ENCODE results near the gene DUSP16. TPM values are rescaled to one million over a fixed set of nuclear protein-coding genes. Genes with fewer than 3 reads are reported as not detected.

The DUSP16 gene
- polyA plus RNA-seq, 1 donor from 2014 or later: 42.5 TPM

- no peak overlapping the region for H3K27ac ChIP-seq (ENCODE audit: low read length)
Measured at GRCh38 chr12:12492547-12492946, 70.1 kb downstream of the DUSP16 start.

GRCh38 chr12:12491606-12492005, 71.1 kb downstream of the DUSP16 start:
- Histone ChIP-seq H3K4me3 (ENCODE audit: low read length) (no peak overlapping the region), H3K27me3 (ENCODE audit: insufficient read depth, low read depth, low read length) (no peaks in the 10 kb centered on the region), H3K9me3 (ENCODE audit: low read length) (no peaks in the 10 kb centered on the region), H3K27ac (ENCODE audit: low read length) (no peak overlapping the region), H3K36me3 (ENCODE audit: insufficient read depth, low read length) (no peaks in the 10 kb centered on the region), H3K79me2 (replicated peaks; ENCODE audit: insufficient read depth, low read length) (no peaks in the 10 kb centered on the region), H3F3A (ENCODE audit: insufficient read depth, low read length, poor library complexity, severe bottlenecking) (no peaks in the 10 kb centered on the region), H2AFZ (ENCODE audit: low read depth, low read length) (no peak overlapping the region), H3K4me2 (ENCODE audit: low read length) (no peak overlapping the region), H3K9ac (ENCODE audit: low read length) (no peak overlapping the region), H4K20me1 (ENCODE audit: insufficient read depth) (no peaks in the 10 kb centered on the region), H3K9me2 (ENCODE audit: insufficient read depth, low read length) (no peaks in the 10 kb centered on the region)
- TF ChIP-seq TAF1 (IDR thresholded peaks at IDR 0.05; ENCODE audit: low read depth) (no peak), REST (IDR thresholded peaks at IDR 0.05; ENCODE audit: borderline replicate concordance) (no peak), CTCF (IDR thresholded peaks at IDR 0.05; ENCODE audit: poor library complexity, severe bottlenecking) (no peak), EP300 (conservative IDR thresholded peaks at IDR 0.05; ENCODE audit: poor library complexity, severe bottlenecking) (no peak), RAD21 (conservative IDR thresholded peaks at IDR 0.05) (no peak), EZH2 (IDR thresholded peaks at IDR 0.05; ENCODE audit: borderline replicate concordance, insufficient read depth, low read length, poor library complexity, severe bottlenecking) (no peak), SMC3 (conservative IDR thresholded peaks at IDR 0.05; ENCODE audit: poor library complexity) (no peak)

More at GRCh38 chr12:12492547-12492946, 70.1 kb downstream of the DUSP16 start:
- no peaks in the 10 kb centered on the region for H3K36me3 ChIP-seq (ENCODE audit: insufficient read depth, low read length)
- no peak overlapping the region for H2AFZ ChIP-seq (ENCODE audit: low read depth, low read length)
- no peaks in the 10 kb centered on the region for H3K9me3 ChIP-seq (ENCODE audit: low read length)
- H3K27me3 ChIP-seq (ENCODE audit: insufficient read depth, low read depth, low read length): no peaks in the 10 kb centered on the region
- TF ChIP-seq POLR2AphosphoS5 (IDR thresholded peaks at IDR 0.05) (no peak), EZH2 (IDR thresholded peaks at IDR 0.05; ENCODE audit: borderline replicate concordance, insufficient read depth, low read length, poor library complexity, severe bottlenecking) (no peak), CTCF (IDR thresholded peaks at IDR 0.05; ENCODE audit: poor library complexity, severe bottlenecking) (no peak)
- H3K4me2 ChIP-seq (ENCODE audit: low read length): no peak overlapping the region
- no peaks in the 10 kb centered on the region for H3K79me2 ChIP-seq (replicated peaks; ENCODE audit: insufficient read depth, low read length)
- no peak overlapping the region for H3K9ac ChIP-seq (ENCODE audit: low read length)
- no peaks in the 10 kb centered on the region for H3K9me2 ChIP-seq (ENCODE audit: insufficient read depth, low read length)
- no peak overlapping the region for H3K4me3 ChIP-seq (ENCODE audit: low read length)
- H4K20me1 ChIP-seq (ENCODE audit: insufficient read depth): no peaks in the 10 kb centered on the region
- no peaks in the 10 kb centered on the region for H3F3A ChIP-seq (ENCODE audit: insufficient read depth, low read length, poor library complexity, severe bottlenecking)

All from neural cell (in vitro differentiated cells).